A673 (cell line): ENCODE measurements around the gene DIP2C. TPM values are rescaled to one million over a fixed set of nuclear protein-coding genes. Genes with fewer than 3 reads are reported as not detected.

Source experiments
- BruUV-seq: library from RNA; stranded (reverse); fragments of 400-500 nt; replicated peaks from 2 replicates; lab custom pipeline; 2021; lab: Mats Ljungman, UMichigan
- CTCF ChIA-PET: fragments of 300-600 bp; sonication (Branson Sonifier 250); formaldehyde crosslinking; loops from one replicate; lab custom pipeline; 2022; ENCODE audit warnings: antibody characterized with exemption; lab: Charles Lee
- POLR2A ChIA-PET: fragments of 300-600 bp; sonication (Branson Sonifier 250); formaldehyde crosslinking; loops from one replicate; lab custom pipeline; 2022; ENCODE audit warnings: antibody characterized with exemption; ENCODE audit not compliant: low non-redundant PET; lab: Charles Lee
- DNase-seq: peaks from one replicate; pipeline ENCODE4 v3.0.0-alpha.2; 2015; ENCODE audit warnings: low spot score
- H3K27ac ChIP-seq: fragments of 200-600 bp; sonication (generic); 2 replicates; pipeline ENCODE4 v1.5.1; 2016; ENCODE audit warnings: mixed run types, low read depth, mild to moderate bottlenecking, mixed read lengths, antibody characterized with exemption, low read length; ENCODE audit not compliant: poor library complexity, severe bottlenecking
- H3K27me3 ChIP-seq: fragments of 200-600 bp; sonication (generic); replicated peaks from 2 replicates; pipeline ENCODE4 v1.6.1; 2017; ENCODE audit warnings: mixed run types, low read depth, mild to moderate bottlenecking, mixed read lengths, antibody characterized with exemption, low read length; ENCODE audit not compliant: insufficient read depth, poor library complexity
- H3K36me3 ChIP-seq: fragments of 200-600 bp; sonication (generic); 2 replicates; pipeline ENCODE4 v1.6.1; 2016; ENCODE audit warnings: mixed run types, mild to moderate bottlenecking, mixed read lengths, antibody characterized with exemption, low read length; ENCODE audit not compliant: insufficient read depth, poor library complexity, severe bottlenecking
- H3K4me1 ChIP-seq: fragments of 200-600 bp; sonication (generic); 2 replicates; pipeline ENCODE4 v1.6.1; 2017; ENCODE audit warnings: mixed run types, mild to moderate bottlenecking, mixed read lengths, antibody characterized with exemption, low read length; ENCODE audit not compliant: insufficient read depth, poor library complexity, severe bottlenecking
- H3K4me3 ChIP-seq: fragments of 200-600 bp; sonication (generic); 2 replicates; pipeline ENCODE4 v1.5.1; 2016; ENCODE audit warnings: low read depth, mixed run types, mild to moderate bottlenecking, mixed read lengths, low read length; ENCODE audit not compliant: poor library complexity, severe bottlenecking
- H3K9me3 ChIP-seq: fragments of 200-600 bp; sonication (generic); 2 replicates; pipeline ENCODE4 v1.6.1; 2016; ENCODE audit warnings: mixed run types, low read depth, mild to moderate bottlenecking, mixed read lengths, antibody characterized with exemption, low read length; ENCODE audit not compliant: poor library complexity, severe bottlenecking
- CTCF ChIP-seq: fragments of 300-800, 200-600 bp; sonication (generic); conservative IDR thresholded peaks from 2 replicates; pipeline ENCODE4 v1.5.1; 2017; ENCODE audit warnings: low read depth, mild to moderate bottlenecking, antibody characterized with exemption, low read length, moderate library complexity, mixed read lengths
- EZH2 ChIP-seq: fragments of 200-600 bp; sonication (generic); IDR thresholded peaks from 2 replicates; pipeline ENCODE4 v1.6.1; 2017; ENCODE audit warnings: borderline replicate concordance, low read depth, mild to moderate bottlenecking, mixed read lengths, antibody characterized with exemption, low read length; ENCODE audit not compliant: poor library complexity, severe bottlenecking
- intact Hi-C: fragments of 100-400 bp; cut with micrococcal nuclease; formaldehyde crosslinking; loops from one replicate; pipeline ENCODE4 v1.10.0; 2022; ENCODE audit not compliant: unreplicated experiment
- total RNA-seq: library from RNA; stranded (reverse); gene quantifications from 2 replicates; pipeline ENCODE4 v1.2.3, GENCODE V29; 2021

Gene DIP2C
- total RNA-seq, 1 experiment from 2014 or later, result 13.2 TPM

GRCh38 chr10:628386-629045 is 61.0 kb downstream of the DIP2C start:
- intact Hi-C loops, result no loop called here
- Histone ChIP-seq H3K27me3 (no peaks in the 10 kb centered on the region), H3K36me3 (no peaks in the 10 kb centered on the region), H3K4me3 (no peak overlapping the region), H3K27ac (no peak overlapping the region), H3K4me1 (peaks cover 4% of the 10 kb centered on the region), H3K9me3 (no peaks in the 10 kb centered on the region)
- BruUV-seq, result no TSS peak
- DNase-seq, result no peak
- POLR2A ChIA-PET, result no interaction called here
- TF ChIP-seq CTCF (no peak), EZH2 (no peak)
- CTCF ChIA-PET, result no interaction called here

DNA sequence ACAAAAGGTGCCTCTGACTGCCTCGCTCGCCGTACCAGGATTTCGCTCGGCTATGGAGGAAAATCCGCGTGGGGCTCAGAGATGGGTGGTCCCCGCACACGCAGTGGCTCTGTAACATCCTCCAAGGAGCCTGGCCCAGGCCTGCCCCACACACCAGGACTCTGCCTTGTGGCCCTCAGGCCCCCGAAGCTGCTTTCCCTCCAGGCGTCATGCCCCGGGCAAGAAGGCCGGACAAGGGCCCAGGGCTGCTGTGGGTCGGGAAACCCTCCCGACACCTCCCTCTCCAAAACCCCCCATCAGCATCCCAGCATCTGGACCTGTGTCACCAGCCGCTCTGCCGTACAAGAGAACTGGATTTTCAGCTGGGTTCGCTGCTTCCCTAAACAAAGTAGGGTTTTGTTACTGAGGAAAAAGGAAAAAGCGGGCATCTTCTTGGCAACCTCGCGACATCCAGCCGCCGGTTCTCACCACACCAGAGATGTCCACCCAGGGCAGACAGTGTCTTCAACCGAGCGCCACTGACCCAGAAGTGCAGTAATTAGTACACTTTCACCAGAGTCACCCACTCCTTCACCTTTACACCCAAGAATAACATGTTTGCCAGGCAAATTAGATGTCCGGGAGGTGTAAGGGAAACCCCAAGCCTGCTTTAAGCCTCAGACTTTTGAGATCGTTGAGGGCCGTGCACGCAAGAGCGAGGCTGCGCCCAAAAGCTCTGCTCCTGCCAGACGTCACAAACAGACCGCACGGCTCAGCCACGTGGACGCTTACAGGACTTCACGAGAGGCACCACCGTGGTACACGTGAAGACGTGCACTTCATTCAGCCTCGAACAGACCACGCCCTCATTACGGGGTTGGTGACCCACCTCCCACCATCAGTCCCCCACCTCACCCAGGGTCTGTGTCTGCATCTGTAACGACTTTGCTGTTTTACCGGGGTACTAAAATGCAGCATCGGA is 62.2 kb downstream of the DIP2C start:
- no TSS peak for BruUV-seq
- H3K4me1 ChIP-seq, result peaks cover 4% of the 10 kb centered on the region
- no peaks in the 10 kb centered on the region for H3K36me3 ChIP-seq
- intact Hi-C loops, result no loop called here
- H3K4me3 ChIP-seq, result no peak overlapping the region
- TF ChIP-seq CTCF (no peak), EZH2 (no peak)
- ChIA-PET POLR2A (no interaction called here), CTCF (no interaction called here)
- no peak overlapping the region for H3K27ac ChIP-seq
- DNase-seq, result no peak
- no peaks in the 10 kb centered on the region for H3K9me3 ChIP-seq
- H3K27me3 ChIP-seq, result no peaks in the 10 kb centered on the region

DNA sequence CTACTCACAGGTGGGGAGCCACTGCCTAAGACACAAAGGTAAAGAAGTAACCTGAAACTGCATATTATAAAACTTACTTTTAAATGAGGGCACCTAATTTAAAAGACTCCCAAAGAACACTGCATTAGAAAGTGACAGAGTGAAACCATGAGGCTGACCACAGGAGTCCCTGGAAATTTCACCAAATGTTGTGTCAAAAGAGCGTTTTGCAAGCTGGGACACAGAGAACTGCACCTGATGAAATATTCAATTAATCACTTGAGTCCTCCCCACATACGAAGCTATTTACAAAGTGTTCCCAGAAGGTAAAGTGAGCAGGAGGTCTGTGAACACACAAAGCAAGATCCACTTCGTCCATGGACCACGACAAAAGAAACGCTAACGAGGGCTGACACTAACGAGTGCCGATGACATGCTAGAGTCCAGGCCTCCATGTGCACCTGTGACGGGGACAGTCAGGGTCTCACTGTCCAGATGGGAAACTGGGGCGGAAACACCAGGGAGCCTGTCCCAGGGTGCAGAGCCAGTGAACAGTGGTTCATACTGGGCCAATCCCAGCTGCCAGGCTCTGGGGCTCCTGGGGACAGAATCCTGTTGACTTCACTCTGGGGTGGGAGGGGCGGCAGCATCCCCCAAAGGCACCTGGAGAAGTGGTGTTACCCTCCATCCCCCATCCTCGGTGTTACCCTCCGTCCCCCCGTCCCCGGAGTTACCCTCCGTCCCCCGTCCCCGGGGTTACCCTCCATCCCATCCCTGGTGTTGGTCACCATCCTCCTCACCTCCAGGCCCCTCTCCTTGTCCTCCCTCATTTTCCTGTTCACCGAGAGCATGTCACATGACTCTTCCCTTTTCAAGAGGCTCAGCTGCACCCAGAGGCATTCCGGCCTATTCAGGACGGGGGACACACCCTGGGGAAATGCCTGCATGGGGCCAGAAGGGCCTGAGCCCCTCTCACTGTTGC is 63.4 kb downstream of the DIP2C start:
- ChIA-PET CTCF (no interaction called here), POLR2A (no interaction called here)
- no peak for DNase-seq
- no peaks in the 10 kb centered on the region for H3K36me3 ChIP-seq
- no peak overlapping the region for H3K27ac ChIP-seq
- H3K27me3 ChIP-seq, result no peaks in the 10 kb centered on the region
- no peaks in the 10 kb centered on the region for H3K9me3 ChIP-seq
- no TSS peak for BruUV-seq
- H3K4me1 ChIP-seq, result peaks cover 4% of the 10 kb centered on the region
- intact Hi-C loops, result no loop called here
- TF ChIP-seq EZH2 (no peak), CTCF (no peak)
- no peak overlapping the region for H3K4me3 ChIP-seq
